WERI-Rb-1 (cell line): ENCODE results near the gene WSCD1.

ENCODE experiments used
- DNase-seq: peaks from one replicate; pipeline ENCODE4 v3.0.0-alpha.2; 2020
- H3K27ac ChIP-seq: fragments of 250-450 bp; sonication (Bioruptor Pico); 2 replicates; pipeline ENCODE4 v1.5.1; 2020; ENCODE audit warnings: mild to moderate bottlenecking, moderate library complexity
- H3K27me3 ChIP-seq: fragments of 250-450 bp; sonication (Bioruptor Pico); 2 replicates; pipeline ENCODE4 v1.5.1; 2021; ENCODE audit warnings: mild to moderate bottlenecking, low read depth, moderate library complexity; ENCODE audit not compliant: insufficient read depth, severe bottlenecking
- H3K36me3 ChIP-seq: fragments of 250-450 bp; sonication (Bioruptor Pico); 2 replicates; pipeline ENCODE4 v1.5.1; 2020; ENCODE audit warnings: mild to moderate bottlenecking, moderate library complexity
- H3K4me3 ChIP-seq: 2 replicates; pipeline ENCODE4 v1.5.1; 2011; ENCODE audit warnings: low read depth, mild to moderate bottlenecking, control low read depth, low read length
- H3K9me3 ChIP-seq: fragments of 250-450 bp; sonication (Bioruptor Pico); 2 replicates; pipeline ENCODE4 v1.5.1; 2021; ENCODE audit warnings: mild to moderate bottlenecking, moderate library complexity; ENCODE audit not compliant: severe bottlenecking
- CTCF ChIP-seq: IDR thresholded peaks from 2 replicates; pipeline ENCODE4 v1.5.1; 2011; ENCODE audit warnings: low read depth, mild to moderate bottlenecking, control low read depth, inconsistent platforms, low read length

The WSCD1 gene

GRCh38 chr17:6153375-6153774, 83.2 kb downstream of the WSCD1 start:
- peaks cover 3% of the 10 kb centered on the region for H3K9me3 ChIP-seq
- no peaks in the 10 kb centered on the region for H3K36me3 ChIP-seq
- no peak for DNase-seq
- H3K4me3 ChIP-seq = no peak overlapping the region
- no peak overlapping the region for H3K27ac ChIP-seq
- TF ChIP-seq CTCF = no peak
- H3K27me3 ChIP-seq = no peaks in the 10 kb centered on the region

GRCh38 chr17:6157716-6158115, 87.5 kb downstream of the WSCD1 start:
- H3K4me3 ChIP-seq = no peak overlapping the region

GRCh38 chr17:6159541-6160231, 89.5 kb downstream of the WSCD1 start:
- peak; percentile 72 for DNase-seq
- Histone ChIP-seq H3K27me3 (no peaks in the 10 kb centered on the region), H3K9me3 (no peaks in the 10 kb centered on the region), H3K4me3 (no peak overlapping the region), H3K27ac (peak overlapping the region; percentile 45), H3K36me3 (no peaks in the 10 kb centered on the region)
- no peak for TF ChIP-seq CTCF

More at GRCh38 chr17:6157716-6158115, 87.5 kb downstream of the WSCD1 start:
- TF ChIP-seq CTCF = no peak
- Histone ChIP-seq H3K27ac (peak overlapping the region; percentile 43), H3K9me3 (no peaks in the 10 kb centered on the region), H3K27me3 (no peaks in the 10 kb centered on the region), H3K36me3 (no peaks in the 10 kb centered on the region)
- no peak for DNase-seq

GRCh38 chr17:6160232-6160555, 90.0 kb downstream of the WSCD1 start:
- H3K9me3 ChIP-seq = no peaks in the 10 kb centered on the region
- TF ChIP-seq CTCF = no peak
- H3K27ac ChIP-seq = peak overlapping the region; percentile 45
- H3K27me3 ChIP-seq = no peaks in the 10 kb centered on the region
- no peak for DNase-seq
- H3K36me3 ChIP-seq = no peaks in the 10 kb centered on the region
- H3K4me3 ChIP-seq = no peak overlapping the region

GRCh38 chr17:6160911-6161855, 91.0 kb downstream of the WSCD1 start:
- no peak for TF ChIP-seq CTCF
- H3K27ac ChIP-seq = no peak overlapping the region
- no peak overlapping the region for H3K4me3 ChIP-seq
- no peak for DNase-seq
- no peaks in the 10 kb centered on the region for H3K36me3 ChIP-seq
- H3K9me3 ChIP-seq = no peaks in the 10 kb centered on the region
- no peaks in the 10 kb centered on the region for H3K27me3 ChIP-seq
